NOMO-1 treated with dmso at 0.1 percent for 144 hours (cell line): ENCODE data around the gene OR10A2.
"Not testable (repeated sequence)": the region's sequence is repeated elsewhere in the genome, so short reads cannot be mapped to it uniquely, and the experiment has no call there.

Experiments
- DNase-seq: peaks from one replicate; lab custom pipeline; 2025; ENCODE audit not compliant: unreplicated experiment; lab: John Stamatoyannopoulos, UW

OR10A2 gene

DNA sequence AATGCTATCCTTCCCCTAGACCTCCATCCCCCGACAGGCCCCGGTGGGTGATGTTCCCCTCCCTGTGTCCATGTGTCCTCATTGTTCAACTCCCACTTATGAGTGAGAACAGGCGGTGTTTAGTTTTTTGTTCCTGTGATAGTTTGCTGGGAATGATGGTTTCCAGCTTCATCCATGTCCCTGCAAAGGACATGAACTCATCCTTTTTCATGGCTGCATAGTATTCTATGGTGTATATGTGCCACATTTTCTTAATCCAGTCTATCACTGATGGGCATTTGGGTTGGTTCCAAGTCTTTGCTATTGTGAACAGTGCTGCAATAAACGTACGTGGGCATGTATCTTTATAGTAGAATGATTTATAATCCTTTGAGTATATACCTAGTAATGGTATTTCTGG lies 24.9 kb downstream of the OR10A2 start:
- DNase-seq: not testable (repeated sequence)

DNA sequence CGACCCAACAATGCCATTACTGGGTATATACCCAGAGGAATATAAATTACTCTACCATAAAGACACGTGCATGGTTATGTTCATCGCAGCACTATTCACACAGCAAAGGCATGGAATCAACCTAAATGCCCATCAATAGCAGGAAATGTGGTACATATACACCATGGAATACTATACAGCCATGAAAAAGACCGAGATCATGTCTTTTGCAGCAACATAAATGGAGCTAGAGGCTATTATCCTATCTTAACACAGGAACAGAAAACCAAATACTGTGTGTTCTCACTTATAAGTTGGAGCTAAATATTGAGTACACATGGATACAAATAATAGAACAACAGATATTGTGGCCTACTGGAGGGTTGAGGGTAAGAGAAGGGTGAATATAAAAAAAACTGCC lies 26.0 kb downstream of the OR10A2 start:
- DNase-seq: no peak

DNA sequence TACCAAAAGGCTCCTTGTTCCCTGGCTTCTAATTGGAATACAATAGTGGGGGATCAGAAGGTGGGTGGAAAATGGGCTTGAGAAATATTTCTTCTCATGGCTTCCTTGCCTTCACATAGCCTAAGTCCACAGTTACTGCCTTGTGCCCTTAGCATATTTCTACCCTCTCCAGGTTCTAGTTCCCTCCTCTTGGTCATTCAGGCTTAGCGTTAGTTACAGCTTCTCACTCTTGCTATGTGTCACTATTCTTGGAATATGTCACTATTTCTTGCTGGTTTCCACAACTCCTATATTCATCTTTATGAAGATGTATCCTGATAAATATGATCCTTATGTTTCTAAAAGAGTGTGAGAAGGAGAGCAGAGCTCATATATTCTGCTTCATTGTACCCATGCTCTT lies 27.0 kb downstream of the OR10A2 start:
- no peak for DNase-seq

DNA sequence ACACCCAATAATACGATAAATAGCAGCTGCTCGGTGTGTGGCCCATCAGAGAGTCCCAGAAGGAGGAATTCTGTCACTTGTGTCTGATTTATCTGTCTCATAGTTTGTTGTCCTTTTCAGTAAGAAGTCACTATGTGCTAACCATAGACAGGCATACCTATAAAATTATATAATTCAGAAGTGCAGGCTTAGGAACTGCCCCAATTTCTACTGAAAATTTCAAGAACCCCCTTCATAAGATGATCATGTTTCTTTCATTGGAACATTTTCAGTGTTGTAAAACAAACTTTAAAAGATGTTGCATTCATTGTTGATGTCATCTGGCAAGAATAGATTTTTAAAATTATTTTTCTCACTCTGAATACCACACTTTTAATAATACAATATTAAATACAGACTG lies 29.5 kb downstream of the OR10A2 start, which contains the start of gene OR2D2:
Gene OR2D2, minus strand, starts transcription at position 101 of the 400 bp plus-strand sequence. Its CDS starts 0 bp downstream, at position 101.
- DNase-seq: no peak

DNA sequence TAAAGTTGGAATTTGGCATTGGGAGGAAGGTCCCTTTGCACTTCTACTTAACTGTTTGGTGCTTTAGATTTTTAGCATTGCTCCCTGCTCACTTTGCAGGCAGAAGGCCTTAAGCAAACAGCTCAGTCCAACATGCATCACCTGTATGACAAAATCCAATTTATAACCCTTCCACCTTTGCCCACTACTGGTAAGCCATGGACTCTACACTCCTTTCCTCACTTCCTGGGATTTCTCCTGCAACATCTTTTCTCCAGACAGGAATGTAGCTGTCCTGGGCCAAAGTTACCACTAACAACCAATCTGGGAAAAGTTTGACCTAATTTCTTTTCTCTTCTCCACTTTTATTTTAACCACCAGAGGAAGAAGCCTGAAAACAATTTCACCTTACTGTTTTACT lies 31.2 kb downstream of the OR10A2 start:
- DNase-seq: no peak

DNA sequence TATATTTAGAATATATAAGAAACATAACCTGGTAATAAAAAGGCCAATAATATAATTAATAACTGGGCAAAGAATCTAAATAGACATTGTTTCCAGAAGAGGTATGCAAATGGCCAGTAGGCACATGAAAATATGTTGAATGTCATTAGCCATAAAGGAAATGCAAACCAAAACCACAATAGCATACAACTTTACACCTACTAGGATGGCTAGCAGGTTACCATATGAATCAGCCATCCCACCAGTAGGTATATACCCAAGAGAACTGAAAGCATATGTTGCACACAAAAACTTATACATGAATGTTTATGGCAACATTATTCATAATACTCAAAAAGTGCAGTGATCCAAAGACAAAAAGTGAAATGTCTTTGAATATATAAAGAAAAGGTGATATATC lies 32.2 kb downstream of the OR10A2 start:
- no peak for DNase-seq

DNA sequence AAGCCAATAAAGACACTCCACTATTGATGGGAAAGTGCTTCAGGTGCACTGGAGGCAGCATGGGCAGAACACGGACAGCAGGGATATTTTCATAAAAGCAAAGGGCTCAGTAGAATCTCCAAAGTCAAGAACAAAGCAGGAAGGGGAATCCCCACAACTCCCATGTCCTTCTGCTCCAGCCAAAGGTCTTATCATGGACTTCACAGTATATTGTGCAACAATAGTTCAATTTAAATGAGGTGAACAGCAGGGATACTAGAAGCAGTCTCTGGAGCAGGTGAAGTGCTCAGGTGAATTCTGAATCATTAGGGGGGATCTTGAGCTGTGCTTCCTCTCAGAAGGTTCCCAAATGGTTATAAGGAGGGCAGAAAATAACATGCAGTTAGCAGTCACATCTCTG lies 36.1 kb downstream of the OR10A2 start:
- DNase-seq: no peak

DNA sequence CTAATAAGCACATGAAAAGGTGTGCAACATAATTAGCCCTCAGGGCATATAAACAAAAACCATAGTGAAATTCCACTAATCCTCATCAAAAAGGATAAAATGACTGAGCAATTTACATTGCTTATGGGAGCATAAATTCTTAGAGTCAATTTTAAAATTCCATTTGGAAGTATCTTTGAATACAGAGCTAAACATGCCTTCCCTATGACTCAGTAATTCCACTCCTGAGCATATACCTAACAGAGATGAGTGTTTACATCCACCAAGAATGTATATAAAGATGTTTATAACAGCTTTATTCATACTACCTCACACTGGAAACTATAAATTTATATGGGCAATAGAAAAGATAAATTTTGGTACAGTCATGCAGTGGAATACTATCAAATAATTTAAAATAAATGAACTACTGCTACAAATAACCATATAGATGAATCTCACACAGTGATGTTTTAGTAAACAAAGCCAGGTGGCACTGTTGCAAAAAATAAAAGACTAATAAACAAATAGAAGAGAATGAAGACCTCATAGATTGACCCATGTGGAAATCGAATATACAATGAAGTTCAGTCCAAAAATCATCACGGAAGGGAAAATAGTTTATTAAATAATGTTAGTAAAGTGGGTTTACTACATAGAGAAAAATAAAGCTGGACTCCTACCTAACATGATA lies 37.6 kb downstream of the OR10A2 start:
- DNase-seq: no peak

DNA sequence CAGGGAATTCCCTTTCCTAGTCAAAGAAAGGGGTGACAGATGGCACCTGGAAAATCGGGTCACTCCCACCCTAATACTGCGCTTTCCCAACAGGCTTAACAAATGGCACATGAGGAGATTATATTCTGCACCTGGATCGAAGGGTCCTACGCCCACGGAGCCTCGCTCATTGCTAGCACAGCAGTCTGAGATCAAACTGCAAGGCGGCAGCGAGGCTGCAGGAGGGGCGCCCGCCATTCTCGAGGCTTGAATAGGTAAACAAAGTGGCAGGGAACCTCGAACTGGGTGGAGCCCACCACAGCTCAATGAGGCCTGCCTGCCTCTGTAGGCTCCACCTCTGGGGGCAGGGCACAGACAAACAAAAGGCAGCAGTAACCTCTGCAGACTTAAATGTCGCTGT lies 41.9 kb downstream of the OR10A2 start:
- not testable (repeated sequence) for DNase-seq

DNA sequence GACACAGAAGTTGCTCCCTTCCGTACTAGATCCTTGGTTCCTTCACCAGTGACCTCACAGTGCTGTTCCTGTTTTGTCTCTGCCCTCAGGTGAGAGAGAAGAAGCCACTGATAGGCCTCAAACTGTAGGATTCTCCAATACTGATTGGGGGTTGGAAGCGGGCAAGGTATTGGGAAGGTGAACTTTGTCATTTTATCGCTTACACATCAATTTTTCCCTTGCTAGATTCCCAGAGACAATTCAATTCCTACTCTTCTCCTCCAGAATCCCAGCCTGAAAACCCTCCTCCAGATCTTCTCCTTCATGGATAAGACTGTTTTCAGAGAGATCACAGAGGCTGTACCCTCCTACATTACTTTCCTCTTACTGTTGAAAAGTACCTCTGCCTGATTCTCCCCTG lies 48.5 kb downstream of the OR10A2 start:
- DNase-seq: no peak

DNA sequence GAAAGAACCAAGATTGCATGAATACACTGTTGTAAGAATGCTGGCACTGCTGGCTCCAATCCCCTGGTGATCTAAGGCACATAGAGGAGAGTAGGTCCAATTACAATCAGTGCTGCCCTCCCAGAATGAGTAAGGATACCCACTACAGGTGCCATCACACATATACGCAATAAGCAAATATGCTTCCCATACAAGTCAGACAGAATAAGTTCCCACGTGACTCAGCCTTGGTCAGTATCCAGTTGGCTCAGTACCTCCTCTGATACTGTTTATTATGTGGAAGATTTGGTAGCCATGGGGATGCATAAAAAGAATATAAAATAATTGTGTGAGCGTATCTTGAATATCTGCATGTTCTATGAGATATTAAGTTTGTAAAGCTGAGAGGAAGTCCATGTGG lies 49.1 kb downstream of the OR10A2 start:
- no peak for DNase-seq

DNA sequence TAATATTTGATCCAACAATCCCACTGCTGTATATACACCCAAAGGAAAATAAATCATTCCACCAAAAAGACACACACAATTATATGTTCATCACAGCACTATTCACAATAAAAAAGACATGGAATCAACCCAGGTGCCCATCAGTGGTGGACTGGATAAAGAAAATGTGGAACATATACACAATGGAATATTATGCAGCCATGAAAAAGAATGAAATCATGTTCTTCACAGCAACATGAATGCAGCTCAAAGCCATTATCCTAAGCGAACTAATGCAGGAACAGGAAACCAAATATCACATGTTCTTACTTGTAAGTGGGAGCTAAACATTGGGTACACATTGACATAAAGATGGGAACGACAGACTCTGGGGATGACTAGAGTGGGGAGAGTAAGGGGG lies 56.8 kb downstream of the OR10A2 start:
- no peak for DNase-seq

DNA sequence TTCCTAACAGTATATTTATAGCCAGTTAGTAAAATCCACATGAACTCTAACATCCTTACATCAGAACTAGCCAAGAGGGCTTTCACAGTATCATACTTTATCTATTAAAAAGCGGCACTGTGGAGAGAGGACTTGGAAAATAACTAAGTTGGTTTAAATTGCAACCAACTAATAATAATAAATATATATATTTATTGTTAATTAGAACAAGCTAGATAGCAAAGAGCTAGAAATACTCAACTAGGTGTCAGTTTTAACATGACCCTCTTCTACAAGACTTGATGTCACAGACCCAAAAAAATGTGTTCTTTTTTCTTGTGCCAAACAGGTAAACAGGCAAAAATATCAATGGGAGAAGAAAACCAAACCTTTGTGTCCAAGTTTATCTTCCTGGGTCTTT lies 57.8 kb downstream of the OR10A2 start, which contains the start of gene OR2D3:
Gene OR2D3, plus strand, starts transcription at position 301 of the 400 bp plus-strand sequence. Its CDS starts 0 bp downstream, at position 301.
- no peak for DNase-seq
